ENCODE data around the gene SRP68.

- TF ChIP-seq CTCF (IDR thresholded peaks at IDR 0.05) (no peak), POLR2A (IDR thresholded peaks at IDR 0.05) (no peak)
Observed at GRCh38 chr17:76038050-76038449, 34.3 kb downstream of the SRP68 start.

All from Peyer's patch (tissue), 4 donors.